ENCODE data around the gene LRRC2. TPM values are rescaled to one million over a fixed set of nuclear protein-coding genes. Genes with fewer than 3 reads are reported as not detected.
"Not testable (repeated sequence)": the region's sequence is repeated elsewhere in the genome, so short reads cannot be mapped to it uniquely, and the experiment has no call there.

The LRRC2 gene
- total RNA-seq, 1 experiment from 2014 or later: not detected

- in situ Hi-C loops (cut with HindIII; ENCODE audit: low pct_unique_long_range_greater_than_20kb, low sequenced_read_pairs): no loop called here
- CTCF ChIA-PET: no interaction called here
- no peaks in the 10 kb centered on the region for H3K36me3 ChIP-seq (ENCODE audit: control insufficient read depth, insufficient read depth, low read length)
- no TSS peak for BruUV-seq (replicated peaks)
- POLR2A ChIA-PET: no interaction called here
- no peak for ATAC-seq
- H3K4me3 ChIP-seq (ENCODE audit: low read depth in 2 of 2, low read length in 2 of 2): no peak overlapping the region
- H3K4me1 ChIP-seq (ENCODE audit: control insufficient read depth, insufficient read depth, low read length): no peaks in the 10 kb centered on the region
- peaks cover 3% of the 10 kb centered on the region; the same call in 1 of the 2 replicates for H3K27me3 ChIP-seq (ENCODE audit: control insufficient read depth, insufficient read depth, low read length)
- no peak for DNase-seq (ENCODE audit: low read depth, low spot score)
- TF ChIP-seq TCF7L2 (IDR thresholded peaks at IDR 0.05; ENCODE audit: low read depth, low read length): no peak
- no peak for TF ChIP-seq SIN3A (IDR thresholded peaks at IDR 0.05; ENCODE audit: borderline replicate concordance, insufficient read depth, low read depth, low read length)
- TF ChIP-seq CTCF (IDR thresholded peaks at IDR 0.05): no peak
- TF ChIP-seq POLR2AphosphoS5 (IDR thresholded peaks at IDR 0.05; ENCODE audit: low read depth, low read length): no peak
- TF ChIP-seq, protein P1, sequence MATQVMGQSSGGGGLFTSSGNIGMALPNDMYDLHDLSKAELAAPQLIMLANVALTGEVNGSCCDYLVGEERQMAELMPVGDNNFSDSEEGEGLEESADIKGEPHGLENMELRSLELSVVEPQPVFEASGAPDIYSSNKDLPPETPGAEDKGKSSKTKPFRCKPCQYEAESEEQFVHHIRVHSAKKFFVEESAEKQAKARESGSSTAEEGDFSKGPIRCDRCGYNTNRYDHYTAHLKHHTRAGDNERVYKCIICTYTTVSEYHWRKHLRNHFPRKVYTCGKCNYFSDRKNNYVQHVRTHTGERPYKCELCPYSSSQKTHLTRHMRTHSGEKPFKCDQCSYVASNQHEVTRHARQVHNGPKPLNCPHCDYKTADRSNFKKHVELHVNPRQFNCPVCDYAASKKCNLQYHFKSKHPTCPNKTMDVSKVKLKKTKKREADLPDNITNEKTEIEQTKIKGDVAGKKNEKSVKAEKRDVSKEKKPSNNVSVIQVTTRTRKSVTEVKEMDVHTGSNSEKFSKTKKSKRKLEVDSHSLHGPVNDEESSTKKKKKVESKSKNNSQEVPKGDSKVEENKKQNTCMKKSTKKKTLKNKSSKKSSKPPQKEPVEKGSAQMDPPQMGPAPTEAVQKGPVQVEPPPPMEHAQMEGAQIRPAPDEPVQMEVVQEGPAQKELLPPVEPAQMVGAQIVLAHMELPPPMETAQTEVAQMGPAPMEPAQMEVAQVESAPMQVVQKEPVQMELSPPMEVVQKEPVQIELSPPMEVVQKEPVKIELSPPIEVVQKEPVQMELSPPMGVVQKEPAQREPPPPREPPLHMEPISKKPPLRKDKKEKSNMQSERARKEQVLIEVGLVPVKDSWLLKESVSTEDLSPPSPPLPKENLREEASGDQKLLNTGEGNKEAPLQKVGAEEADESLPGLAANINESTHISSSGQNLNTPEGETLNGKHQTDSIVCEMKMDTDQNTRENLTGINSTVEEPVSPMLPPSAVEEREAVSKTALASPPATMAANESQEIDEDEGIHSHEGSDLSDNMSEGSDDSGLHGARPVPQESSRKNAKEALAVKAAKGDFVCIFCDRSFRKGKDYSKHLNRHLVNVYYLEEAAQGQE (IDR thresholded peaks at IDR 0.05; ENCODE audit: insufficient read depth in 1 of 2, low read depth in 2 of 2, low read length in 1 of 2): no peak
- H3K27ac ChIP-seq (ENCODE audit: low read length): no peak overlapping the region
- no peaks in the 10 kb centered on the region for H3K9me3 ChIP-seq (ENCODE audit: control insufficient read depth, insufficient read depth, low read depth, low read length)
- intact Hi-C loops (cut with micrococcal nuclease; ENCODE audit: unreplicated experiment): no loop called here
These were observed 27.2 kb downstream of the LRRC2 start for GRCh38 chr3:46538803-46539442.

DNA sequence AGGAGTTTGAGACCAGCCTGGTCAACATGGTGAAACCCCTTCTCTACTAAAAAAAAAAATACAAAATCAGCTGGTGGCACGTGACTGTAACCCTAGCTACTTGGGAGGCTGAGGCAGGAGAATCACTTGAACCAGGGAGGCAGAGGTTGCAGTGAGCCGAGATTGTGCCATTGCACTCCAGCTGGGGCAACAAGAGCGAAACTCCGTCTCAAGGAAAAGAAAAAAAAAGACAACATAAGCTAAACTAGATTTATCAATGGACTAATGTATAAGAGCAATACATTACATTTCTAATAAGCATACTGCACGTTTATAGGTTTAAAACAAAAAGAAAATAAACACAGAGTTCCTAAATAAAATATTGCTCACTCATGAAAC is 27.7 kb downstream of the LRRC2 start:
- POLR2A ChIA-PET; in situ Hi-C loops (cut with HindIII; ENCODE audit: low pct_unique_long_range_greater_than_20kb, low sequenced_read_pairs): not testable (repeated sequence)

GRCh38 chr3:46537779-46538178 is 28.3 kb downstream of the LRRC2 start:
- ATAC-seq (no peak), DNase-seq (ENCODE audit: low read depth, low spot score) (no peak)
- peaks cover 3% of the 10 kb centered on the region; the same call in 1 of the 2 replicates for H3K27me3 ChIP-seq (ENCODE audit: control insufficient read depth, insufficient read depth, low read length)
- H3K4me1 ChIP-seq (ENCODE audit: control insufficient read depth, insufficient read depth, low read length): no peaks in the 10 kb centered on the region
- no peaks in the 10 kb centered on the region for H3K9me3 ChIP-seq (ENCODE audit: control insufficient read depth, insufficient read depth, low read depth, low read length)
- in situ Hi-C loops (cut with HindIII; ENCODE audit: low pct_unique_long_range_greater_than_20kb, low sequenced_read_pairs): no loop called here
- H3K4me3 ChIP-seq (ENCODE audit: low read depth in 2 of 2, low read length in 2 of 2): no peak overlapping the region
- intact Hi-C loops (cut with micrococcal nuclease; ENCODE audit: unreplicated experiment): no loop called here
- CTCF ChIA-PET: no interaction called here
- H3K27ac ChIP-seq (ENCODE audit: low read length): no peak overlapping the region
- BruUV-seq (replicated peaks): no TSS peak
- no peak for TF ChIP-seq SIN3A (IDR thresholded peaks at IDR 0.05; ENCODE audit: borderline replicate concordance, insufficient read depth, low read depth, low read length)
- TF ChIP-seq CTCF (IDR thresholded peaks at IDR 0.05): no peak
- TF ChIP-seq POLR2AphosphoS5 (IDR thresholded peaks at IDR 0.05; ENCODE audit: low read depth, low read length): no peak
- TF ChIP-seq, protein P1 (IDR thresholded peaks at IDR 0.05; ENCODE audit: insufficient read depth in 1 of 2, low read depth in 2 of 2, low read length in 1 of 2): no peak
- no peak for TF ChIP-seq TCF7L2 (IDR thresholded peaks at IDR 0.05; ENCODE audit: low read depth, low read length)
- H3K36me3 ChIP-seq (ENCODE audit: control insufficient read depth, insufficient read depth, low read length): no peaks in the 10 kb centered on the region
- POLR2A ChIA-PET: no interaction called here

More for the DNA sequence above, 27.7 kb downstream of the LRRC2 start:
- CTCF ChIA-PET; H3K4me1 ChIP-seq (ENCODE audit: control insufficient read depth, insufficient read depth, low read length); BruUV-seq (replicated peaks); H3K9me3 ChIP-seq (ENCODE audit: control insufficient read depth, insufficient read depth, low read depth, low read length); H3K4me3 ChIP-seq (ENCODE audit: low read depth in 2 of 2, low read length in 2 of 2); DNase-seq (ENCODE audit: low read depth, low spot score); H3K36me3 ChIP-seq (ENCODE audit: control insufficient read depth, insufficient read depth, low read length); H3K27me3 ChIP-seq (ENCODE audit: control insufficient read depth, insufficient read depth, low read length); H3K27ac ChIP-seq (ENCODE audit: low read length); ATAC-seq; intact Hi-C loops (cut with micrococcal nuclease; ENCODE audit: unreplicated experiment): not testable (repeated sequence)

Data from Panc1 (cell line).